ENCODE data around the gene DIAPH1.

The DIAPH1 gene

GRCh38 chr5:141490271-141490670 lies 128.5 kb downstream of the DIAPH1 start:
- H3K4me1 ChIP-seq (ENCODE audit: low read length): no peaks in the 10 kb centered on the region
- no peak overlapping the region for H3K9ac ChIP-seq (ENCODE audit: low read length)
- H3K4me3 ChIP-seq (ENCODE audit: low read length): no peak overlapping the region
- H3K36me3 ChIP-seq (replicated peaks; ENCODE audit: low read depth, low read length): no peaks in the 10 kb centered on the region
- no peak for TF ChIP-seq EZH2phosphoT487 (IDR thresholded peaks at IDR 0.05; ENCODE audit: low read depth)
- TF ChIP-seq, protein P1, sequence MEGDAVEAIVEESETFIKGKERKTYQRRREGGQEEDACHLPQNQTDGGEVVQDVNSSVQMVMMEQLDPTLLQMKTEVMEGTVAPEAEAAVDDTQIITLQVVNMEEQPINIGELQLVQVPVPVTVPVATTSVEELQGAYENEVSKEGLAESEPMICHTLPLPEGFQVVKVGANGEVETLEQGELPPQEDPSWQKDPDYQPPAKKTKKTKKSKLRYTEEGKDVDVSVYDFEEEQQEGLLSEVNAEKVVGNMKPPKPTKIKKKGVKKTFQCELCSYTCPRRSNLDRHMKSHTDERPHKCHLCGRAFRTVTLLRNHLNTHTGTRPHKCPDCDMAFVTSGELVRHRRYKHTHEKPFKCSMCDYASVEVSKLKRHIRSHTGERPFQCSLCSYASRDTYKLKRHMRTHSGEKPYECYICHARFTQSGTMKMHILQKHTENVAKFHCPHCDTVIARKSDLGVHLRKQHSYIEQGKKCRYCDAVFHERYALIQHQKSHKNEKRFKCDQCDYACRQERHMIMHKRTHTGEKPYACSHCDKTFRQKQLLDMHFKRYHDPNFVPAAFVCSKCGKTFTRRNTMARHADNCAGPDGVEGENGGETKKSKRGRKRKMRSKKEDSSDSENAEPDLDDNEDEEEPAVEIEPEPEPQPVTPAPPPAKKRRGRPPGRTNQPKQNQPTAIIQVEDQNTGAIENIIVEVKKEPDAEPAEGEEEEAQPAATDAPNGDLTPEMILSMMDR (IDR thresholded peaks at IDR 0.05; ENCODE audit: low read depth, low read length): no peak
- no peaks in the 10 kb centered on the region for H3K9me3 ChIP-seq (ENCODE audit: insufficient read depth, low read length)
- no peak overlapping the region for H2AFZ ChIP-seq (ENCODE audit: low read depth, low read length)
- no peak overlapping the region for H3K27ac ChIP-seq (ENCODE audit: low read length)
- no peaks in the 10 kb centered on the region for H4K20me1 ChIP-seq (ENCODE audit: insufficient read depth, low read length)
- peaks cover 3% of the 10 kb centered on the region; the same call in 1 of the 2 replicates for H3K27me3 ChIP-seq (ENCODE audit: low read depth, low read length)
- H3K79me2 ChIP-seq (ENCODE audit: low read length): no peaks in the 10 kb centered on the region
- H3K4me2 ChIP-seq (ENCODE audit: low read length): no peak overlapping the region

DNA sequence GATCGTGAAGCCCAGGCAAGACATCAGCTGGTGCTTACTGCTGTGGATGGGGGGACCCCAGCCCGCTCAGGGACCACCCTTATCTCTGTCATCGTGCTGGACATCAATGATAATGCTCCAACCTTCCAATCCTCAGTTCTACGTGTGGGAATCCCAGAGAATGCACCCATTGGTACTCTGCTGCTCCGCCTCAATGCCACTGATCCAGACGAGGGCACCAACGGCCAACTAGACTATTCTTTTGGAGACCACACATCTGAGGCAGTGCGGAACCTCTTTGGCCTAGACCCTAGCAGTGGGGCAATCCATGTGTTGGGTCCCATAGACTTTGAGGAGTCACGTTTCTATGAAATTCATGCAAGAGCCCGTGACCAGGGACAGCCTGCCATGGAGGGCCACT lies 129.0 kb downstream of the DIAPH1 start:
- no peak overlapping the region for H3K4me3 ChIP-seq (ENCODE audit: low read length)
- no peak overlapping the region for H3K9ac ChIP-seq (ENCODE audit: low read length)
- H3K4me1 ChIP-seq (ENCODE audit: low read length): no peaks in the 10 kb centered on the region
- no peak overlapping the region for H2AFZ ChIP-seq (ENCODE audit: low read depth, low read length)
- no peaks in the 10 kb centered on the region for H3K36me3 ChIP-seq (replicated peaks; ENCODE audit: low read depth, low read length)
- peaks cover 6% of the 10 kb centered on the region; the same call in 1 of the 2 replicates for H3K27me3 ChIP-seq (ENCODE audit: low read depth, low read length)
- H3K79me2 ChIP-seq (ENCODE audit: low read length): no peaks in the 10 kb centered on the region
- no peaks in the 10 kb centered on the region for H3K9me3 ChIP-seq (ENCODE audit: insufficient read depth, low read length)
- no peak overlapping the region for H3K4me2 ChIP-seq (ENCODE audit: low read length)
- no peaks in the 10 kb centered on the region for H4K20me1 ChIP-seq (ENCODE audit: insufficient read depth, low read length)
- no peak overlapping the region for H3K27ac ChIP-seq (ENCODE audit: low read length)
- TF ChIP-seq, protein P1 (IDR thresholded peaks at IDR 0.05; ENCODE audit: low read depth, low read length): no peak
- no peak for TF ChIP-seq EZH2phosphoT487 (IDR thresholded peaks at IDR 0.05; ENCODE audit: low read depth)

DNA sequence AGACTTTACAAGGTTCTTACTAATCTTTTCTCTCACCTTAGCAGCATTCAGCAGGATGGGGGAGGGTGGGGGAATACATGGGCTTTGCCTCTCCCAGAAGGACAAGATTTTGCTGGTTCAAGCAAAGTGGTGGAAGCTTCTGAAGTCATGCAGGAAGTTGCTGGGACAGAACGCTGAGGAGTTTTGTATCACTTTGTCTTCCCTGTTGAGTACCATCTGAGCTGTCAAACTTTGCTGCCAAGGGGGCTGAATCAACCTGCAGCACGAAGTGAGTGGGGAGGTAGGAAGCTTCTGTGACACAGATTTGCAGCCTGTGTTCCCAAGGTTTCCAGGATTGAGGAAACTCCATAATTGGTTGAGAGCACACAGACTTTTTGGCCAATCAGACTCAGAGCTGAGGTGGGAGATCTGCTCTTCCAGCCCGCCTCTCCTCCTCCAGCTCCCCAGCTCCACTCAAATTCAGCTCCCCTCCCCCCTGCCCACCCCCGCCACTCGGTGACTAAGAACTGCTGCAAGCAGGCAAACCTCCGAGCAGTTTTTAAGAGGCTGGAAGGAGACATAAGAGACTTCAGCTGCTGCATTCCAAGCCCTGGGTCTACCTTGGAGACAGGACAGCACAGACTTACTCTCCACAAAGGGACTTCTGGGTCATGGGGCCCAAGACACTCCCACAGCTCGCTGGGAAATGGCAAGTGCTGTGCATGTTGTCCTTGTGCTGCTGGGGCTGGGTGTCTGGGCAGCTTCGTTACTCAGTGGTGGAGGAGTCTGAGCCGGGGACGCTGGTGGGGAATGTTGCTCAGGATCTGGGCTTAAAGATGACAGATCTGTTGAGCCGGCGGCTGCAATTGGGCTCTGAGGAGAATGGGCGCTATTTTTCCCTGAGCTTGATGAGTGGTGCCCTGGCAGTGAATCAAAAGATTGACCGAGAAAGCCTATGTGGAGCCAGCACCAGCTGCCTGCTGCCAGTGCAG lies 129.9 kb downstream of the DIAPH1 start, which contains the start of gene PCDHGC5:
TSS of gene PCDHGC5 (plus strand) at position 491 of the 971 bp plus-strand sequence. CDS start at position 651, 160 bp downstream.
- no peaks in the 10 kb centered on the region for H3K9me3 ChIP-seq (ENCODE audit: insufficient read depth, low read length)
- no peak for TF ChIP-seq EZH2phosphoT487 (IDR thresholded peaks at IDR 0.05; ENCODE audit: low read depth)
- TF ChIP-seq, protein P1 (IDR thresholded peaks at IDR 0.05; ENCODE audit: low read depth, low read length): no peak
- no peaks in the 10 kb centered on the region for H4K20me1 ChIP-seq (ENCODE audit: insufficient read depth, low read length)
- no peaks in the 10 kb centered on the region for H3K79me2 ChIP-seq (ENCODE audit: low read length)
- no peak within 1 kb of the TSS for H2AFZ ChIP-seq (ENCODE audit: low read depth, low read length)
- no peak within 1 kb of the TSS for H3K27ac ChIP-seq (ENCODE audit: low read length)
- H3K4me3 ChIP-seq (ENCODE audit: low read length): no peak within 1 kb of the TSS
- no peaks in the 10 kb centered on the region for H3K36me3 ChIP-seq (replicated peaks; ENCODE audit: low read depth, low read length)
- H3K27me3 ChIP-seq (ENCODE audit: low read depth, low read length): peaks cover 11% of the 10 kb centered on the region
- H3K9ac ChIP-seq (ENCODE audit: low read length): no peak within 1 kb of the TSS
- no peak within 1 kb of the TSS for H3K4me2 ChIP-seq (ENCODE audit: low read length)
- H3K4me1 ChIP-seq (ENCODE audit: low read length): no peaks in the 10 kb centered on the region

DNA sequence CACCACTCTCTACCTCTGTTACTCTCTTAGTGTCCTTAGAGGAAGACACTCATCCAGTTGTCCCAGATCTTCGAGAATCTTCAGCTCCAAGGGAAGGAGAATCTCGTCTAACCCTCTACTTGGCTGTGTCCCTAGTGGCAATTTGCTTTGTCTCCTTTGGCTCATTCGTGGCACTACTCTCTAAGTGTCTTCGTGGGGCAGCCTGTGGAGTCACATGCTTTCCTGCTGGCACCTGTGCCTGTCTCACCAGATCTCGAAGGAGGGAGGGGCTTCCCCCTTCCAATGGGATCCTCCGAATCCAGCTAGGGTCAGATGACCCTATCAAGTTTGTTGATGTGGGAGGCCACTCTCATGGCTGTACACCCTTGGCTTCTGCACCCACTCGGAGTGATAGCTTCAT lies 131.7 kb downstream of the DIAPH1 start:
- Histone ChIP-seq H3K9ac (ENCODE audit: low read length) (no peak overlapping the region), H3K4me1 (ENCODE audit: low read length) (no peaks in the 10 kb centered on the region), H4K20me1 (ENCODE audit: insufficient read depth, low read length) (no peaks in the 10 kb centered on the region), H3K4me2 (ENCODE audit: low read length) (no peak overlapping the region), H3K9me3 (ENCODE audit: insufficient read depth, low read length) (no peaks in the 10 kb centered on the region), H3K27ac (ENCODE audit: low read length) (no peak overlapping the region), H3K4me3 (ENCODE audit: low read length) (no peak overlapping the region), H3K27me3 (ENCODE audit: low read depth, low read length) (peaks cover 13% of the 10 kb centered on the region), H2AFZ (ENCODE audit: low read depth, low read length) (no peak overlapping the region), H3K79me2 (ENCODE audit: low read length) (no peaks in the 10 kb centered on the region), H3K36me3 (replicated peaks; ENCODE audit: low read depth, low read length) (no peaks in the 10 kb centered on the region)
- TF ChIP-seq, protein P1 (IDR thresholded peaks at IDR 0.05; ENCODE audit: low read depth, low read length): no peak
- no peak for TF ChIP-seq EZH2phosphoT487 (IDR thresholded peaks at IDR 0.05; ENCODE audit: low read depth)

Data from OCI-LY3 (cell line).